HepG2 (cell line): ENCODE results near the gene HOXD9. TPM values are rescaled to one million over a fixed set of nuclear protein-coding genes. Genes with fewer than 3 reads are reported as not detected.

ENCODE experiments used
- BORCS8-MEF2B ChIP-seq: sonication (generic); formaldehyde crosslinking; IDR thresholded peaks from 2 replicates; pipeline ENCODE4 v1.8.0; 2022; ENCODE audit warnings: mild to moderate bottlenecking, missing genetic modification reagents
- CHD4 ChIP-seq: fragments of 200-600 bp; sonication (generic); IDR thresholded peaks from 2 replicates; pipeline ENCODE4 v1.7.0; 2017; ENCODE audit warnings: mild to moderate bottlenecking, low read length, borderline replicate concordance
- DMAP1 ChIP-seq: IDR thresholded peaks from 2 replicates; pipeline ENCODE4 v1.6.1; 2016
- DNMT3B ChIP-seq: conservative IDR thresholded peaks from 2 replicates; pipeline ENCODE4 v1.6.1; 2016; ENCODE audit warnings: missing biosample characterization, control low read depth
- ELF3 ChIP-seq: IDR thresholded peaks from 2 replicates; pipeline ENCODE4 v1.6.1; 2016; ENCODE audit warnings: missing genetic modification reagents, missing compliant biosample characterization
- ETV6 ChIP-seq: sonication (generic); formaldehyde crosslinking; conservative IDR thresholded peaks from 2 replicates; pipeline ENCODE4 v1.4.0; 2020; ENCODE audit warnings: missing genetic modification reagents
- FIP1L1 ChIP-seq: fragments of 200-400 bp; formaldehyde crosslinking; IDR thresholded peaks from 2 replicates; pipeline ENCODE4 v1.6.1; 2018; ENCODE audit warnings: low read depth, mild to moderate bottlenecking, low read length, moderate library complexity, borderline replicate concordance; ENCODE audit not compliant: insufficient read depth
- KAT8 ChIP-seq: IDR thresholded peaks from 2 replicates; pipeline ENCODE4 v1.6.1; 2016; ENCODE audit warnings: missing genetic modification reagents, missing compliant biosample characterization
- KDM5B ChIP-seq: sonication (generic); formaldehyde crosslinking; IDR thresholded peaks from 2 replicates; pipeline ENCODE4 v1.4.0; 2020; ENCODE audit warnings: missing genetic modification reagents, mild to moderate bottlenecking, borderline replicate concordance
- SMC3 ChIP-seq: IDR thresholded peaks from 2 replicates; pipeline ENCODE4 v1.6.1; 2011; ENCODE audit warnings: low read length, improper control_type of control experiment
- SRSF9 ChIP-seq: fragments of 200-400 bp; formaldehyde crosslinking; IDR thresholded peaks from 2 replicates; pipeline ENCODE4 v1.6.1; 2018; ENCODE audit warnings: borderline replicate concordance, mild to moderate bottlenecking, low read depth, low read length; ENCODE audit not compliant: insufficient read depth, poor library complexity, severe bottlenecking
- TOPORS ChIP-seq: sonication (generic); formaldehyde crosslinking; IDR thresholded peaks from 2 replicates; pipeline ENCODE4 v1.8.0; 2023; ENCODE audit warnings: mild to moderate bottlenecking, missing genetic modification reagents
- ZFP1 ChIP-seq: IDR thresholded peaks from 2 replicates; pipeline ENCODE4 v1.6.1; 2016
- ZNF10 ChIP-seq: sonication (generic); formaldehyde crosslinking; IDR thresholded peaks from 2 replicates; pipeline ENCODE4 v1.4.0; 2020; ENCODE audit warnings: mild to moderate bottlenecking, low read depth, missing genetic modification reagents, borderline replicate concordance
- ZNF136 ChIP-seq: sonication (generic); formaldehyde crosslinking; IDR thresholded peaks from 2 replicates; pipeline ENCODE4 v1.8.1; 2022; ENCODE audit warnings: low read depth, mild to moderate bottlenecking, moderate library complexity, missing genetic modification reagents
- ZNF24 ChIP-seq: fragments of 450-650 bp; IDR thresholded peaks from 2 replicates; pipeline ENCODE4 v1.6.1; 2017; ENCODE audit warnings: antibody characterized with exemption, mild to moderate bottlenecking
- ZNF256 ChIP-seq: sonication (generic); formaldehyde crosslinking; conservative IDR thresholded peaks from 2 replicates; pipeline ENCODE4 v1.4.0; 2020; ENCODE audit warnings: missing genetic modification reagents
- ZNF451 ChIP-seq: sonication (generic); formaldehyde crosslinking; IDR thresholded peaks from 2 replicates; pipeline ENCODE4 v1.5.0; 2020; ENCODE audit warnings: mild to moderate bottlenecking, missing genetic modification reagents
- ZNF501 ChIP-seq: sonication (generic); formaldehyde crosslinking; IDR thresholded peaks from 2 replicates; pipeline ENCODE4 v1.5.1; 2020; ENCODE audit warnings: mild to moderate bottlenecking, moderate library complexity, missing genetic modification reagents
- ZSCAN21 ChIP-seq: sonication (generic); formaldehyde crosslinking; IDR thresholded peaks from 2 replicates; pipeline ENCODE4 v1.8.0; 2022; ENCODE audit warnings: mild to moderate bottlenecking, missing genetic modification reagents, moderate library complexity, borderline replicate concordance
- polyA plus RNA-seq, 8 experiments: library from polyadenylated mRNA; depleted of rRNA in 3 of 8; stranded (reverse) in 7 of 8; unstranded in 1 of 8; fragments of >200 nt; fragmentation: Illumina TruSeq in 4 of 8; extraction: Trizol in 4 of 8; gene quantifications; 2 replicates each; pipeline versions ENCODE4 v1.2.1 to v1.2.3, GENCODE V29; 2011 to 2016; ENCODE audit warnings: low read depth in 4 of 8, missing spikeins in 1 of 8, mixed read lengths in 1 of 8; ENCODE audit not compliant: insufficient read depth in 1 of 8
- total RNA-seq, 5 experiments: library from RNA; depleted of rRNA; stranded (reverse); fragments of >200 nt; fragmentation: Illumina TruSeq; extraction: Trizol; gene quantifications; 2 replicates each; pipeline ENCODE4 v1.2.3, GENCODE V29; 2016; ENCODE audit warnings: low read depth in 1 of 5
- TF ChIP-seq, protein P1 (sequence below): sonication (generic); formaldehyde crosslinking; IDR thresholded peaks from 2 replicates; pipeline ENCODE4 v1.4.0; 2020; ENCODE audit warnings: mild to moderate bottlenecking, missing genetic modification reagents
- TF ChIP-seq, protein P2 (sequence below), 2 experiments: fragments of 450-650 bp in 1 of 2; sonication (generic) in 1 of 2; formaldehyde crosslinking in 1 of 2; IDR thresholded peaks; 2 replicates each; pipeline versions ENCODE4 v1.6.1 to v1.8.0; 2016 to 2022; ENCODE audit warnings: antibody characterized with exemption in 1 of 2, mild to moderate bottlenecking in 1 of 2, missing genetic modification reagents in 1 of 2

The HOXD9 gene
- total and polyA plus RNA-seq, 2 of the 13 experiments (the other 11 are each of a cell fraction or from before 2014, with no cell fraction given) = not detected

DNA sequence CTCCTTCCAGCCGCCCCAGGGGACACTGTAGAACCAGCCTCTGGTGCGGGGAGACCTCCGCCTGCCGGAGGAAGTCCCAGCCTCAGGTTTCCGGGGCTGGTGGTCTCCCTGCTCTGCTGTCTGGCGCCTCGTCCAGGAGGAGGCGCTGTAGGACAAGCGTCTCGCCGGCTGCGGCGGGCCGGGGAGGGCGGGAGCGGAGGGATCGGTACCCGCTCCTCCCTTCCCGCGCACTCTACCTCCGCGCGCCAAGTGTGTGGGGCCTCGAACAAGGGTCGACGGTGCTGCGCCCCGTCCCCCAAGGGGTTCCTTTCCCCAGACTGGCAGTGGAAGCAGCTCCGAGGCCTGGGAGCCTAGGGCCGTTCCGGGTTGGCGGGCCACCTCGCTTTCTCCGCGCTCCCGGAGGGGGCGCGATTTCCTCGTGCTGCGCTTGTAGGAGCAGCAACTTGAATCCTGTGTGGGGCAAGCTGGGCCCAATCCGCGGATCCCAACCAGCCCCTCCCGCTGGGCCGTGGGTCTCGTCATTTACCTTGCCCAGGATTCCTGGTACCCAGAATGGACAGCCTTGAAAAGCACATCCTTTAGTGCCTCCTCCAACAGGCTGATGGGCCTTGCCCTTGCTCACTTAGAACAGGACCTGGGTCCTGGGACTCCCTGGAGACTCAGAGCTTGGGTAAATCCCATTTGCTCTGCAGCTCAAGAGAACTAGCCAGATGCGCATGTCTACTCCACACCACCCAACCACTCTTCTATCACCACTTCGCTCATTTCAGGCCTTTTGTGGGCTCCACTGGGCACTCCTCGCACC, 18.2 kb downstream of the HOXD9 start (continued):
- TF ChIP-seq ZNF256 (no peak), TOPORS (no peak), FIP1L1 (no peak), ZNF501 (CRISPR knock-in tag) (peak; percentile 79; the same call in 1 of the 2 replicates), KDM5B (CRISPR knock-in tag) (peak; percentile 88; the same call in 1 of the 2 replicates), DMAP1 (CRISPR knock-in tag) (peak; percentile 47), BORCS8-MEF2B (CRISPR knock-in tag) (peak; percentile 77), DNMT3B (CRISPR knock-in tag) (no peak), ZFP1 (CRISPR knock-in tag) (no peak), ZNF24 (no peak), ETV6 (CRISPR knock-in tag) (peak; percentile 77; the same call in 1 of the 2 replicates), ZNF10 (CRISPR knock-in tag) (no peak), CHD4 (no peak), ZSCAN21 (CRISPR knock-in tag) (peak; percentile 78; the same call in 1 of the 2 replicates), ZNF451 (CRISPR knock-in tag) (0 out of 2 replicates have a peak, but pooled peaks have one; percentile 65), SMC3 (peak; percentile 75), SRSF9 (no peak), ELF3 (peak; percentile 63), KAT8 (CRISPR knock-in tag) (peak; percentile 77), ZNF136 (peak; percentile 53; the same call in 1 of the 2 replicates)
- TF ChIP-seq, protein P1, sequence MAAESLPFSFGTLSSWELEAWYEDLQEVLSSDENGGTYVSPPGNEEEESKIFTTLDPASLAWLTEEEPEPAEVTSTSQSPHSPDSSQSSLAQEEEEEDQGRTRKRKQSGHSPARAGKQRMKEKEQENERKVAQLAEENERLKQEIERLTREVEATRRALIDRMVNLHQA (CRISPR knock-in tag) = no peak
- TF ChIP-seq, protein P2, sequence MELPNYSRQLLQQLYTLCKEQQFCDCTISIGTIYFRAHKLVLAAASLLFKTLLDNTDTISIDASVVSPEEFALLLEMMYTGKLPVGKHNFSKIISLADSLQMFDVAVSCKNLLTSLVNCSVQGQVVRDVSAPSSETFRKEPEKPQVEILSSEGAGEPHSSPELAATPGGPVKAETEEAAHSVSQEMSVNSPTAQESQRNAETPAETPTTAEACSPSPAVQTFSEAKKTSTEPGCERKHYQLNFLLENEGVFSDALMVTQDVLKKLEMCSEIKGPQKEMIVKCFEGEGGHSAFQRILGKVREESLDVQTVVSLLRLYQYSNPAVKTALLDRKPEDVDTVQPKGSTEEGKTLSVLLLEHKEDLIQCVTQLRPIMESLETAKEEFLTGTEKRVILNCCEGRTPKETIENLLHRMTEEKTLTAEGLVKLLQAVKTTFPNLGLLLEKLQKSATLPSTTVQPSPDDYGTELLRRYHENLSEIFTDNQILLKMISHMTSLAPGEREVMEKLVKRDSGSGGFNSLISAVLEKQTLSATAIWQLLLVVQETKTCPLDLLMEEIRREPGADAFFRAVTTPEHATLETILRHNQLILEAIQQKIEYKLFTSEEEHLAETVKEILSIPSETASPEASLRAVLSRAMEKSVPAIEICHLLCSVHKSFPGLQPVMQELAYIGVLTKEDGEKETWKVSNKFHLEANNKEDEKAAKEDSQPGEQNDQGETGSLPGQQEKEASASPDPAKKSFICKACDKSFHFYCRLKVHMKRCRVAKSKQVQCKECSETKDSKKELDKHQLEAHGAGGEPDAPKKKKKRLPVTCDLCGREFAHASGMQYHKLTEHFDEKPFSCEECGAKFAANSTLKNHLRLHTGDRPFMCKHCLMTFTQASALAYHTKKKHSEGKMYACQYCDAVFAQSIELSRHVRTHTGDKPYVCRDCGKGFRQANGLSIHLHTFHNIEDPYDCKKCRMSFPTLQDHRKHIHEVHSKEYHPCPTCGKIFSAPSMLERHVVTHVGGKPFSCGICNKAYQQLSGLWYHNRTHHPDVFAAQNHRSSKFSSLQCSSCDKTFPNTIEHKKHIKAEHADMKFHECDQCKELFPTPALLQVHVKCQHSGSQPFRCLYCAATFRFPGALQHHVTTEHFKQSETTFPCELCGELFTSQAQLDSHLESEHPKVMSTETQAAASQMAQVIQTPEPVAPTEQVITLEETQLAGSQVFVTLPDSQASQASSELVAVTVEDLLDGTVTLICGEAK (IDR thresholded peaks at IDR 0.05) = no peak
- TF ChIP-seq, protein P2 (CRISPR knock-in tag; IDR thresholded peaks at IDR 0.05) = peak; percentile 70
